ENCODE data around the gene SORCS1.

SORCS1 gene

DNA sequence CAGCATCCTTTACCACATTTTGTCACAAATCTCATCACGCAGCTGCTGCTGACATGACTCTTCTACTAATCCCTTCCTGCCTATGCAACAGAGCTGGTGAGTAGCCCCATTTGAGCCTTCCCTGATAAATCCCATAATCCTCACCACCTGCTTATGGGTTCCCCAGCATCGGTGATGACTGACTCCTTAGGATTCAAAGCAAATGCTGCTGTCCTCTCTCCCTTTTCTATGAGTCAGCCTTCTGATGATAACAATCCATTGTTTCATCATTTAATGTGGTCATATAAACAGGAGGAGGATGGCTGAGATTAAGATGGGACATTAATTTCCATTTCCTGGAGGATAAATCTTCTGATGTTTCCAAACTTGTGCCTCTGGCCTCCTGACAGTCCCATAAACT is 73.4 kb downstream of the SORCS1 start:
- no peak for DNase-seq (ENCODE audit: low read depth)
- TF ChIP-seq, protein P1, sequence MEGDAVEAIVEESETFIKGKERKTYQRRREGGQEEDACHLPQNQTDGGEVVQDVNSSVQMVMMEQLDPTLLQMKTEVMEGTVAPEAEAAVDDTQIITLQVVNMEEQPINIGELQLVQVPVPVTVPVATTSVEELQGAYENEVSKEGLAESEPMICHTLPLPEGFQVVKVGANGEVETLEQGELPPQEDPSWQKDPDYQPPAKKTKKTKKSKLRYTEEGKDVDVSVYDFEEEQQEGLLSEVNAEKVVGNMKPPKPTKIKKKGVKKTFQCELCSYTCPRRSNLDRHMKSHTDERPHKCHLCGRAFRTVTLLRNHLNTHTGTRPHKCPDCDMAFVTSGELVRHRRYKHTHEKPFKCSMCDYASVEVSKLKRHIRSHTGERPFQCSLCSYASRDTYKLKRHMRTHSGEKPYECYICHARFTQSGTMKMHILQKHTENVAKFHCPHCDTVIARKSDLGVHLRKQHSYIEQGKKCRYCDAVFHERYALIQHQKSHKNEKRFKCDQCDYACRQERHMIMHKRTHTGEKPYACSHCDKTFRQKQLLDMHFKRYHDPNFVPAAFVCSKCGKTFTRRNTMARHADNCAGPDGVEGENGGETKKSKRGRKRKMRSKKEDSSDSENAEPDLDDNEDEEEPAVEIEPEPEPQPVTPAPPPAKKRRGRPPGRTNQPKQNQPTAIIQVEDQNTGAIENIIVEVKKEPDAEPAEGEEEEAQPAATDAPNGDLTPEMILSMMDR (conservative IDR thresholded peaks at IDR 0.05; ENCODE audit: low read length) = no peak

DNA sequence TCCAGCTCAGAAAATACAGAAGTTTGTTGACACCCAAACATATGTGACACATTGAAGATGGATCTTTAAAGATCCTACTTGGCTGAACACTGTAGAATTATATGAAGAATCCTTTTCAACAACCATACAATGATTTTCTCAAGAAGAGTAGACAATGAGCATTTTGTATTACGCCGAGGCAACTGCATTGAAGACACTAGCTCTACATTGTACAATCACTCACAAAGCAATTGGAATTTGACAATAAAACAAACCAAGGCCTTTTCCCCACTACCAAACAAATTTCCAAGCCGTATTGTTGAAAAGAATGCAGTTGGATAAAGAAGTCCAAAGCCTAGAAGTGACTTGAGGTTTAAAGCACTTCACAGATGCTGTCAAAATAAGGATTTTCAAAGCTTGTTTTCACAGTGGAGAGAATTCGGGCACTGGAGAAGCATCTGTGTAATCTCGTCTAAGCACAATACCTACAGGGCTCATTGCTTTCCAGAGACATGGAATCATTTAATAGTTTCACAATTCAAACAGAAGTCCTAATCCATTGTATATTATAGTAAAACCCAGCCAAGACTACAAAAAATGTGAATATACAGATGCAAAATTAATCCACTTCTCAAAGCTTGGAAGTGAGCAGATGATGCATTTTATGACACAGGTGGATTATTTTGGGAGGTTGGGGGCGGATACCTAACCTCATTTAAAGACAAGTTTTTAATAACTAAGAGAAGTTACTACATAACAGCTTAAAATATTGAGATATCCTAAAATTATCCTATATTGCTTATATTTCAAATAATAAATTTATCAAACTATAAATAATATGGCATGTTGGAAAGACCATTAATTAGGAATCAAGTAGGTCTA is 78.6 kb downstream of the SORCS1 start:
- DNase-seq (ENCODE audit: low read depth) = no peak
- no peak overlapping the region for H3K4me3 ChIP-seq (ENCODE audit: low read length)
- TF ChIP-seq, protein P1 (conservative IDR thresholded peaks at IDR 0.05; ENCODE audit: low read length) = no peak

More for the DNA sequence above, 73.4 kb downstream of the SORCS1 start:
- no peak overlapping the region for H3K4me3 ChIP-seq (ENCODE audit: low read length)

DNA sequence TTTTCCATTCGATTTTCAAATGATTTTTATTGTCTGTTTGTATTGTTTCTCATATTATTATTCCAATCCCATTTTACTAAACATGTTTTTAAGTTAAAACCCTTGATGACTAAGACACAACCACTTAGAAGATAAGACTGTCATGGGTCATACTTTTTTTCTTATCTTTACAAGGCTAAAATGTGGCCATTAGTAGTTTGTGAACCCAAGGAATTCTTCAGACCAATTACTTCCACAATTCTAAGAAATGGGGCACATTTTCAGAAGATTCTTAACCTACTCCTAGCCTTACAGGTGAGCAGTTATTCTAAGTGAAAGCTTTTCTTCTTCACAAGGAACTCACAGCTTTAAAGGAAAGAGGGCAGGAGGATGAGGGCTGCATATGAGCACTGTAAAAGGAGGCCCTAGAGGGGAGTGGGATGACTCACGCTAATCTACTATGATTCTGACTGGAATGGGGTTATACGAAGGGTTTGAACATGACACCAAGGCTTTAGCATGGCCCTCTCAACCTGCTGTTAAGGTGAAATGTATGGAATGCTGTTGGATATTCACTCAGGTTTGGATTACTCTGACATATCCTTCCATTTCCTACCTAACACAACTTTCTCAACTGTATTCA is 81.0 kb downstream of the SORCS1 start:
- DNase-seq (ENCODE audit: low read depth) = no peak
- TF ChIP-seq, protein P1 (conservative IDR thresholded peaks at IDR 0.05; ENCODE audit: low read length) = no peak
- no peak overlapping the region for H3K4me3 ChIP-seq (ENCODE audit: low read length)

DNA sequence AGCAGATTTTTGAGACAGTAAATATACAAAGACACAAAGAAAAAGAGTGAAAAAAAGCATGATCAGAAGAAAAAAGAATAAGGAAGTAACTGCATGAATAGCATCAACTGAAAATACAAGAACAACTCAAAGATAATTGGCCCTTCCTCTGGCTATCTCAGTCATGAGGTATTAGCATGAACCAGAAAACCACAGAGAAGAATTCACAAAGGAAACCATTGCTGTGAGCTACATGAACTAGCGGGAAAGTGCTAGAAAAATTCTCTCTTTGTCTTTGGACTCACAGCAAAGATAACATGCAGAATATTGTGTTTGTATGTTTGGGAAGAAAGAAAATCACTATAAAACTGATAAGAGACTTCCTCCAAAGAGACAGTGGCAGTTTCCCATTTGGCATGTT is 82.9 kb downstream of the SORCS1 start:
- no peak for DNase-seq (ENCODE audit: low read depth)
- TF ChIP-seq, protein P1 (conservative IDR thresholded peaks at IDR 0.05; ENCODE audit: low read length) = no peak
- no peak overlapping the region for H3K4me3 ChIP-seq (ENCODE audit: low read length)

DNA sequence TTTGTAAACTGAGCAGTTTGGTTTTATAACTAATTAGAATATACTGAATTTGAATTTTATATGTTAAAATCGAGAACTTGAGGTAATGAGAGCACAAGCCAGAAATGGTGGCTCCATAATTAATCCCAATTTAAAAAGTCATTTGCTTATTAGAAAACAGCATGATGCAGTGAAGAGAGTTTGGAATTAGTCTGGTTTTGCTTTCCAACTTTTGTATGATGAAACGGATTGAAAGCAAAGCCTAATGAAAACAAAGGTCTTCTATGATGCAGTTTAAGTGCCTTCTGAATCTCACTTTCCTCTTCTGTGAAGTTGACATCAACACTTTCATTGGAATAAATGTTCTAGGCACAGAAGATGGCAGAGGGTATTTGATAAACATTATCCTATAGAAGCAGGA is 89.4 kb downstream of the SORCS1 start:
- no peak overlapping the region for H3K4me3 ChIP-seq (ENCODE audit: low read length)
- no peak for DNase-seq (ENCODE audit: low read depth)
- TF ChIP-seq, protein P1 (conservative IDR thresholded peaks at IDR 0.05; ENCODE audit: low read length) = no peak

DNA sequence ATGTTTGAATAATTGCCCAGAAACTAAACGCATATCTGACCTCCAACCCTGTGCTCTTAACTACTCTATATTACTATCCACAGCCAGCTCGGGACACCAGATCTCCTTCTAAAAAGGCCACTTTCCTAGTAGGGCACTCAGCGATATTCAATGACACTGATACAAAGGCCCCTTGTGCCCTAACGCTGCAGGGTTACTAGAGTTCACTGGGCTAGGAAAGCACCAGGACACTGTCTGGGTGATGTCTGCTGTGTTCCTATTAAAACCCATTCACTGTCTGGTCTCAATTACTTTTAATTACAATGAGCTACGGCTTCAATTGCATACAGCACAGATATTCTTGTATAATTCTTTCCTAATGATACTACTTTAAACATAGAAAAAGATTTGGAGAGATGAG is 91.7 kb downstream of the SORCS1 start:
- DNase-seq (ENCODE audit: low read depth) = no peak
- H3K4me3 ChIP-seq (ENCODE audit: low read length) = no peak overlapping the region
- TF ChIP-seq, protein P1 (conservative IDR thresholded peaks at IDR 0.05; ENCODE audit: low read length) = no peak

DNA sequence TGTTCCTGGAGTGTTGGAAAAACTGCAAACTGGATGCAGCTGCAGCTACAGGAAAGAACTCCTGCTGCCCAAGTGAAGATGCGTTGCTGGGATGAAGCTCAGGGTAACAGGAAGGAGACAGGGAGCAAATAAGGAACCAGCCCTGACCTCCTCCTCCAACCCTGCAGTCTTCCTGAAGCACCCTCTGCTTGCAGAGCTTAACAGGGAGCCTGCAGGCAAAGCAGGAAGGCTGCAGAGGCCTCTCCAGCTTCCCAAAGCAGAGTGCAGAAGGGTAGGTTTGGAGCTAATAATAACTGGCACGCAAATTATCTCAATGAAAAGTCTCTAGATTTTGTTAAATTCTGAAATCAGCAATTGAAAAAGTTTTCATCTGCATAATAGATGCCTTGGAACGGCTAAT is 92.5 kb downstream of the SORCS1 start:
- no peak overlapping the region for H3K4me3 ChIP-seq (ENCODE audit: low read length)
- TF ChIP-seq, protein P1 (conservative IDR thresholded peaks at IDR 0.05; ENCODE audit: low read length) = no peak
- DNase-seq (ENCODE audit: low read depth) = no peak

All from AG10803 (cell line).